Measurements from ENCODE around the gene DAPP1.

- no peak for TF ChIP-seq POLR2A (IDR thresholded peaks at IDR 0.05; ENCODE audit: low read length)
- no peak for TF ChIP-seq GATA1 (IDR thresholded peaks at IDR 0.05; ENCODE audit: low read depth, low read length)
Measured at GRCh38 chr4:99845708-99846469, 29.3 kb downstream of the DAPP1 start.

Data from erythroblast (primary cell).